Stimulated activated CD4-positive, alpha-beta T cell treated with anti-CD3 and anti-CD28 coated beads, Interleukin-1b, Interleukin-23, amount 100 ng/mL, for 48 hours (primary cell): ENCODE data around the gene IRS2.

ENCODE experiments used
- DNase-seq: peaks from one replicate; pipeline ENCODE4 v3.0.0-alpha.2; 2020

Gene IRS2

DNA sequence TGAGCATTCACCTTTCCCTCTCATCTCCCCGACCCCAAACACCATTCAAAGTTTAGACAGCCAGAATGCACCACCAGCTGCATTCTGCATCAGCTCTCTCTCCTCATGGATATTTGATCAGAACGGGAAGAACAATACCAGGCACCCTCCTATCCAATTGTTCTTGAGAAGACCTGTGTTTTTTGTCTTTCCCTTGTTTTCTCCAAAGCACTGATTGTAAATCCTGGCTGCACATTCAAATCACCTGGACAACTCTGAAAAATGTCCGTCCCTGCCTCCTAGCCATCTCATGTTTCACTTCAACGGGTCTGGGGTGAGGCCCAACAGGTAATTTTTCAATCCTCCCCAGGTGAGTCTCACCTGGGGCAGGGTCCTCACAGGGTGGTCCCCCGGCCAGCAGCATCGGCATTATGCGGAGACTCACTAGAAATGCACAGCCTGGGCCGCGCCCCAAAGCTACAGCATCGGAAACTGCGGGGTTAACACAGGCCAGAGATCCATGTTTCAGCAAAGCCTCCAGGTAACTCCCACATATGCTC lies 5.5 kb downstream of the IRS2 start:
- no peak for DNase-seq

DNA sequence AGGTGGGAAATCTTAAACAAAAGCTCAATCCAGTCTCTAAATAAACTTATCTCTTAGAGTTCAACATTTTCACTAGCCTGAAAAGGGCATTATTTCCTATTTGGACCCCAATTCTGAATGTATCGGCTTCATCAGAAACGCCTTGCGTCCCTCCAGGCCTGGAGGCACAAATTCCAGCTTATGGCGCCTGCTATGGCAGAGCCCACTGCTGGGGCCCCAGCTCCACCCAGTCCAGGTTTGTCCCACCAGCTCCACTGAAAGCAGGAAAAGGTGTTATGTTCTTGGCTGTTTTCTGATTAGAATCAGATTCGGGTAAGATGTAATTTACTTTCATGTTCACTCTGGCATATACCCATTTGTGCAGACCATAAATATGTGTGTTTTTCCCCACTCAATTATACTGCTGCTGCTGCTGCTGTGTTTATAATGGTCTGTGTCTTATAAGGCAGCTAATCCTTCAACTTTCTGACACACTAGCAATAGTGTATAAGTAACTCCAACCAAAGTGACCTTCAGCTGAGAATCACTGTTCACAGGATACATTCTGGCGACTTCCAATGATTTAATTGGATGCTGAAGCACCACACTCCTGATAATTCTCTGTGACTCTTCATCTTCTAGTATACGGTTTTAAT lies 6.4 kb downstream of the IRS2 start:
- DNase-seq, result no peak

DNA sequence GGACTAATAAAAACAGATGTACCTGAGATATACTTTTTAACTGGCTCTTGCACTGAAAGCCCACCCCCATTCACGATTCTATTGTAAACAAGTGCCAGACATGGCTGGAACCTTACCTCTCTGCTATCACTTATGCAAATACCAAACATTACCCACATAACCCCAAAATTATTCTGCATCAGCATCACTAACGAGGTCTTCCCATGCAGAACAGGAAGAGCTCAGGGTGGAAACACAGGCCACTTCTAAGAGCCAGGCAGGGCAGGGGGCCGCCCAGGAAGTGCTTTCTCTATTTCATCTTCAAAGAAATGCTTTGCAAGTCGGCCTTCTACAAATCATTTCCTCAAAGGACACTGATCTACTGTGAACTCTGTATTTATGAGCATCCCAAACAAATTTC lies 7.3 kb downstream of the IRS2 start:
- peak; percentile 34 for DNase-seq

DNA sequence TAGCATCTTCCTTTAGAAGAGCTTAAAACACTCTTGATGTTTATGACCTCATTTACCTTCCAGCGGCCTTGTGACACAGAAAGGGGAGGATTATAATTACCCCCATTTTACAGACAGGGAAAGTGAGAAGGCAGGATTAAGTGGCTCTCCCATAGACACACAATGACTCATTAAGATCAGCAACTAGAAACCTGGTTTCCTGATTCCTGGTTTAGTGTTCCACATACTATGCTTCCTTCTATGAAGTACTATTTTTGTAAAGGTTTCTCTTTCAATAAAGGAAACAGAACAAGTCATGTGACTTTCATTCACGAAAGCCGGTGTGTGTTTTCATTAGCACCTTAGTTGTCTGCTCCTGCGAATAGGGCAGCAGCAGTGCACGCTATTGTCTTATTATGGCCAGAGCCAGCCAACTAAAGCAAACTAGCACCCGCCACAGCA lies 8.3 kb downstream of the IRS2 start:
- no peak for DNase-seq

DNA sequence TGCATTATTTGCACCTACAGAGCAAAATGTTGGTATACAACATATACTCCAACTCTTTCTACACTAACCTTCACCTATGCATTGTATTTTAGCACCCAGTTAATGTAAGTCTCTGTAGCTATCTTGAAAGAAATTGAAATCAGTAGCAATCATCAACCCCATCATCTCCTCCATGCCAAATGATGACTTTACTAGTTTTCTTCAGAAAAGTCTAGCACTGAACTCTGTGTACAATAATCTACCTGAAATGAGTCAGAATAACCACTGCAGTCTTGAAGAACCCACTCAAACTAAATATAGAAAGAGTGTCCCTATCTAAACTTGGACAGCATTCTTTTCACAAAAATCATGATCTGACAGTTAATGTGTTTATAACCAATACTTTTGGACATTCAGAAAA lies 9.8 kb downstream of the IRS2 start:
- no peak for DNase-seq

DNA sequence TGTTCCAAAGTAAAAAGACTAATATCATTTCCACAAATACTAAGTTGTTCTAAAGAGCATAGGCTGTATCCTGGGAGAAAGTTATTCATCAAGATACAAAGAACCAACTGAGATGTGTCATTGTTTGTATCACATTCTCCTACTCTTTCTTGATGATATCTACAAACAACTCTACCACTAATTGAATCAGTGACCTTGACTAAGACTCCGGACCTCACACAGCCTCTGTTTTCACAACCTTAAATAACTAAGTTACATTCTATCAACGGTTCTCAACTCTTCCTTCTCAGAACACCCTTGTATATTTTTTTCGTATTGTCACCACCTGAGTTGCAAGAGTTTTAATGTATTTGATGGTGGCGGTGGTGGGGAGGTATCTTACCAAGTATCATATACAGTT lies 12.6 kb downstream of the IRS2 start:
- no peak for DNase-seq

DNA sequence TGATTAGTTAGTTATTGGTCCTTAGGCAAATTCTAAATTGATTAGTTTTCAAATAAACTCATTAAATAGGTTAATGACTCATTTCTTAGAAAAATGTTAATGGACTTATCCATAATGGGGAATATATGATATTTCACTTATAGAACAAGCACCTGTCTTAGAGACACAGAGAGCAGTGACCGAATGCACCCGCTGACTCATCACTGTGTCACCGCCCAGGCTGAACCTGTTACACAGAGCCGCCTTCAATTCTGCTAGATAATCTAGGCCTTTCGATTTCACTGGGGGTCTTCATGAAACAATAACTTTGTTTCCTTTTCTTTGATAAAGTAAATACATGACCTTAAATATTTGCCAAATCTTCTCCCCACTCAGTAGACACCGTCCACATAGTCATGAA lies 13.1 kb downstream of the IRS2 start:
- peak; percentile 55 for DNase-seq

DNA sequence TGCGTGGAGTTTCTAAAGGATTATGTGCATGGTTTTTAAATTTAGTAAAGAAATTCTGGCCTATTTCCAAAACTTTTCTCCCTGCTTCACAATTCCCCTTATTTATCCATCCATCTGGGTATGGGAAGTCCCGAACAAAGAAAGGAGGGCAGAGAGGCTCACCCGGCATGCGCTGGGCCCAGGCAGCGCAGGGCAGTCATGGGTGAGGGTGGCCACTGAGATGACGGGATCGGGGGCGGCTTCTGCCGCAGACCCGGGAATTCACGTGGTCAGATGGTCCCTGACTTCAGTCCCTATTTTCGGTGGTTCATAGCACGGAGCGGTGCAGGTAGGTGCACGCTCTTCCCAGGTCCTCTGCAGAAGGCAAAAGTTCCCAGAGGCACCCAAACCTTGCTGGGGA lies 14.5 kb downstream of the IRS2 start:
- DNase-seq, result no peak

DNA sequence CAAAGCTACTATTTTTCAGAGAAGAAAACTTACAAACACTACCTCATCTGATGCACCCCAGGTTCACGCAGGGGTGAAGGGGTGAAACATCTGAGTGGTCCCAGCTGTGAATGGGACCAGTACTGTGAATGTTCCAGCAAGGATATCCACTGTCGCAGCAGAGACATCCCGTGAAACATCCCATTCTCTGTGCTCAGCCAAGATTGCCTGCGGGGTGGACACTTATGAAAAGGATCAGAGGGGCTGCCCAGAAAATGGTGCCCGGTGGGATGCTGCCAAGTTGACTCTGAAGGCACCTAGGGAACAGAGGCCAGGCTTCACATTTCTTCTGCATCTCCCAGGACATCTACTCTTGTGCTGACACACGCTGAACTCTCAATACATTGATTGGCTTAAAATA lies 15.9 kb downstream of the IRS2 start:
- no peak for DNase-seq

DNA sequence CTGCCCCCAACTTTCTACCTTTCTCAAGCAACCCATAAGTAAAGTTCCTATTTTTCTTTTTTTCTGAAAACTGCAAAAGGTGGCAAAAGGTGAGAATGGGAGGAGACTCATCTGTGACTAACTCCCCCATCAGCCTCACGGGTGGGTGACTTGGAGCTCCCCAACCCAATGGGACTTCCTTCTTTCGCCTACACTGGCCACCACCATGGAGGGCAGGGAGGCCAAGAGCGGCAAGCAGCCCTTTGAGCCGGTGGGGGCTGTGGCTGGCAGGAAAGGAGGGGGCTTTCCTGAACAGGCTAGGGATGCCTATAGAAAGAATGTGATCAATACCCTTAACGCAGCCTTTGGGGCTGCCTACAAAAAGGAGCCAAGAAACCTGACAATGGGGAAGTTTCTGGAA lies 16.5 kb downstream of the IRS2 start:
- DNase-seq, result no peak

DNA sequence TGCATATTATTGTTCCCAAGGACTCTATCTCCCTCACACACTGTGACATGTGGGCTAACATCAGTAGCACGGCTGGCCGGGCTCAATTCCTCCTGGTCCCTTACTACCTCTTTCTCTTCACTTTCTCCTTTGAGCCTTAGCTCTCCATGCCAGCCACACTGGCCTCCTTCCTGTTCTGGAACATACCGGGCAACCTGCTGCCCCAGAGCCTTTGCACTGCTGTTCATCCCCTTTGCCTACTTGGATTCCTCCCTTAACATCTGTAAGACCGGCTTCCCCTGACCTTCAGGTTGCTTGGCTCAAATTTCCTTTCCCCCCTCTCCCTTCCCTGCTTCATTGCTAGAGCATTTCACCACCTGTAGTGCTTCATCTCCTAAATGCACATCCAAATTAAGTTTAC lies 17.1 kb downstream of the IRS2 start:
- no peak for DNase-seq

DNA sequence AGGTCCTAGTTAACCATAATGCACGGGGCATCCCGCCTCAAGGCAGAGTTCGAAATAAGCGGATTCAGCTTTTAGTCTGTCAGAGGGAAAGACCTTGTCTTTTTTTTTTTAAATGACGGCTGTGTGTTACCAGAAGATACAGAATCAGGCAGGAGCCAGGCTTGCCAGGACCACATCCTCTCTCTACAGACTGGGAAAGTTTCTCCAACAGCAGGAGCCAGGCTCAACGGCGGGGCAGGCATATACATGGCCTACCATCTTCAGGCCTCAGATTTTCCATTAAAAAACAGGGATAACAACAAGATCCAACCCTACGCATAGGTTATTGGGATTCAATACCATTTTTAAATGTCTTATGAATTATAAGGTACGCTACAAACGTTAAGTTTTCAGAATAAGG lies 17.8 kb downstream of the IRS2 start:
- DNase-seq, result no peak

DNA sequence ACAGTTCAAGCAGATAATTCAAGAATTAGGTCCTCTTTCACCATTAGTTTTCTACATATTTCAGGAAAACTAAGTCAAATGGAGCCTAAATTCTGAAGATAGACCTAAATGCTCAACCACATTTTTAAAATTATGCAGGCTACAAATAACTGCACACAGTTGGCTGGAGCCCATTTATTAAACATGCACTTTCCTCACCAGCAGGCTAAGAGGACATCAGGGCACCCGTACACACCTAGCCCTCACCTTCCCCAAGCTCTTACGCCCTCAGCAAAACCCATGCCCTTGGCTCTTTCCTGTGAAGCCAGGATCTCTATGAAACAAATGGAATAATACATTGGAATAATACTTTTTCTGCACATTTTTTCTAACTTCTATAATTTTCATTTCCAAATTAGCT lies 18.2 kb downstream of the IRS2 start:
- DNase-seq, result no peak

DNA sequence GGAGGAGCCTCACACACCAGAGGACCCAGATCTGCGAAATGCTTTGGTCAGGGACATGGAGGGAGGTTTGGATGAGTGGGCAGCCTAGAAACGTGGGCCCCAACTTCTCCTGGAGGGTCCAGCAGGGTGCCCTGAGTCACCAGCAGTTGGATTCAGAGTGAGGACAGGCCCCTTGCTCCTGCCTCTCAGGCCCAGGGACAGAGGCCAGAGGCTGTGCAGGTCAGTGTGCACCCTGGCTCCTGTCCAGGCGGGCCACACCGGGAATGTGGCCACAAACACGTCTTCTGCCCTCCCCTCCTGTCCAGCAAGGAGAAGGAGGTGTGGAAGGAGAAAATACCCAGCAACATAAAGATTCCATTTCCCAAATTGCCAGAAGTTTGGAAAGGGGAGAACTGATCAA lies 19.4 kb downstream of the IRS2 start:
- DNase-seq, result no peak

DNA sequence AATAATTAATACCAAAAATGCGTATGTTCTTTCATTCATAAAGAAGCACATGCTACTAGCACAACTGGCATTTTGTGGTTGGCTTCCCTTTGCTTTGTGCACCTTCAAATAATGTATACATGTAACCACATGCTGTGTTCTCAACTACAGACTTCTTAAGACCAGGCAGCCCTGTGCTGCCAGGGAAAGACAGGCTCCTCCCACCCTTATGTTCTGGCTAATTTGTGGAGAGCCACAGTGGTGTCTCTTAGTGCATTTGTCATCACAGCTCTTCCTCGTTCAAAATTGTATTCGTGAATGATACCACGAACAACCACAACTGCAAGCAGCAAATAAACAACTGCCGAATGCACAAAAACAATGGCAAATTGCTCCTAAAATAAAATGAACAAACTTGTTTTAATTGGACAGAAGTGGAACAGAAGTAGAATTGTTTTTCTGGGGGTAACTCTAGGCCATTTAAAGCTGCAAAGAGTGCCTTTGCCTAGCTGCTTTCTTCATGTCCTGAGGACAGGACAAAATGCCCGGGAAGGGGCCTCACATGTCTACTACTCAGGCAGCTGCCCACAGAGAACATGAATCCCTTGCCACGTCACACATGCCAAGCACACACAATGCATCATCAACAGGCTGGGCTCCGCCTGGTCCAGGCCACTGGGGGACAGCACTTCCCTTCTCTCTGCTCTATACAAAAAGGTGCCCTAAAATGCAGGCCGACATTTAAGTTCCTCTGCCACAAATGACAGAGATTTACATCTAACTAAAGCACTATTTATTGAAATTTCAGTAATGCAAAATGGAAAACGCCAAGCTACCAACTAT lies 21.7 kb downstream of the IRS2 start:
- no peak for DNase-seq

DNA sequence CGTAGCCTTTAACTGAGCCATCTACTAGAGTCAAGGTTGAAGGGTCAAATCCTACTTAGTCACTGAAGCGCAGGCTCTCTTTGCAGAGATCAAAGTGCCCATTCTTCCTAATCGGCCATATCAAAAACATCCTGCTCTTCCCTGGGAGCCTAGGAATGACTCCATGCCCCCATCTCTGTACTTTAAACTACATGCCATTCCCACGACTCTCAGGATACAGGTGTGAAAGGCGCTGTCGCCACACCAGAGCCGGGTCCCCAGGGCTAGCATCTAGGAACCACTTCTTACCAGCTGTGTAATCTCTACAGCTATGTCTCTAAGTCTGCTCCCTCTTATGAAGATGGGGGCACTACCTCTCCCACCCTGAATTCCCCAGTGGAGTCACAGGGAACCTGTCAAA lies 22.3 kb downstream of the IRS2 start:
- DNase-seq, result no peak

DNA sequence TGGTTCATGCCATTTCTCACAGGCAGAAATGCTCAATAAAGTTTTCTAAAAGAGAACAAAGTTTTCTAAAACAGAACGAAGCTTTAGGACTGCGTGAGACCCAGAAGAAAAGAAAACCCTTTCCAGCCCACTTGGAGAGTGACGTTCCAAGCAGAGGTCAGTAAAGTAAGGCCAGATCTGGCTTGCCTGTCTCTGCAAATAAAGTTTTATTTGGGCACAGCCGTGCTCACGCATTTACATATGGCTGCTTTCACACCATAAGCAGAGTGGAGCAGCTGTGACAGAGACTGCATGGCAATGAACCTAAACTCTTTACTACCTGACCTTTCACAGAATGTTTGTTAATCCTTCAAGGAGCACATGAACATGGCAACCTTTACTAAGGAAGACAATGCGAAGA lies 23.6 kb downstream of the IRS2 start:
- no peak for DNase-seq

DNA sequence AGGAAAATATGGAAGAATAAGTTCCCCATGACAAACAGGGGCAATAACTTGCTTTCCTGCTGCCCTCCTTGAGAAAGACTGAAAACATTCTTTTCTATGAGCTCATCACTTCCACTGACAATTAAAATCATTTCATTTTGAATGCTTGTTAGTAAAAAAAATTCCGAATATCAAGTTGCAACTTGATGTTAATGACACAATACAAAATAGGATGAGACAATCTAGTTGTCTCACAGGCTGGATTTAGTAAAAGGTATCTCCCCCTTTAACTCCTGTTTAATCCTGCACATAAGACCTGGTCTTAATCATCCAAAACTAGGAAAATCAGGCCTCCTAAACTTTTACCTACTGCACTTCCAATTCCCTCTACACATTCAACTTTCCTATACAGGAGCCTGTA lies 24.7 kb downstream of the IRS2 start:
- no peak for DNase-seq

DNA sequence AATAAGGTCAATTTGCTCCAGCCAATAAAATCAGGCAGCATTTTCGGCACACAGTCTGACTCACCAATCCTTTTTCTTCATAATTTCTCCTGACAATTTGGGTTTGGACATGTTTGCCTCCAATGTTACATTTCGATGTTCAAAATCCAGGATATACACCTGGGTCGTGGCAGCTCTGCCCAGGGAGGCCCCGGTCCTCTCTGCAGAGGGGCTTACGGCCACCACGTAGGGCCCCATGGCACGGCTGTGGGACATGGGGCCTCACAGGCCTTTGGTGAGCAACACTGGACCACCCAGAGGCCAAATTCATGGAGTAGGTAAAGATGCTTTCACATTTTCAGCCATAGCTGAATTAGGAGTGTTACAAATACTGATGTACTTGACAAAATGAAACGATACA lies 25.4 kb downstream of the IRS2 start:
- no peak for DNase-seq

DNA sequence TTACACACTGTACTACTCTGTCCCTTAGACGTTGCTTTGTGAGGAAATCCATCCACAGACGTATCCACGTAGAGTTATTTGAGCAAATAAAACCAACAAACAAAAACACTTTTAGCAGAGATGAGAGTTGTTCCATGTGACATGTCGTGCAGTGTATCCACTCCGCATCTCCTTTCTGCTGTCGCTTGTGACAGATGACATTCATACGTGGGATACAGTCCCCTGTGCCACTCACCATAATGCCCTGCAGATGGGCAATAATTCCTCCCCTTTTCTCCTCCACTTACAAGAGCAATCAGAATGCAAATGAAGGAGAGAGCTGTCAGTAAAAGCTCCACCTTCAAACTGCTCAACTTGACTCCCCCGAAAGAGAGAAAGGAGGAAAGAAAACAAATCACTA lies 26.0 kb downstream of the IRS2 start:
- no peak for DNase-seq

DNA sequence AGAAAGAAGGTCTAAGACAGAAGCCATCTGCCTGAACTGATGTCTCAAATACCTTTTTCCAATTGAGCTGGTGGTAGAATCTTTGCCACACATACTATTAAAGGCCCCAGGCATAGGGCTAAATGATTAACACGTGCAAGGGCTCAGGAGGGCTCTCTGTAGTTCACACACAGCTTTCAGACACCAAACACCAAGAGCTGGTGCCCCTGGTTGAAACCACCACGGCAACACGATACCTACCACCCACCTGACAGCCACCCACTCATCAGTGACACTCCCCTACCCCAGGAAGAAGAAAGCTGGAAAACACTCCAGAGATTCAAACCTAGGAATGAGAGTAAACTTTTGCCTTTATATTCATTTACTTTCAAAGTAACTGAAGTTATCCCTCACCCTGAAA lies 26.8 kb downstream of the IRS2 start:
- no peak for DNase-seq

DNA sequence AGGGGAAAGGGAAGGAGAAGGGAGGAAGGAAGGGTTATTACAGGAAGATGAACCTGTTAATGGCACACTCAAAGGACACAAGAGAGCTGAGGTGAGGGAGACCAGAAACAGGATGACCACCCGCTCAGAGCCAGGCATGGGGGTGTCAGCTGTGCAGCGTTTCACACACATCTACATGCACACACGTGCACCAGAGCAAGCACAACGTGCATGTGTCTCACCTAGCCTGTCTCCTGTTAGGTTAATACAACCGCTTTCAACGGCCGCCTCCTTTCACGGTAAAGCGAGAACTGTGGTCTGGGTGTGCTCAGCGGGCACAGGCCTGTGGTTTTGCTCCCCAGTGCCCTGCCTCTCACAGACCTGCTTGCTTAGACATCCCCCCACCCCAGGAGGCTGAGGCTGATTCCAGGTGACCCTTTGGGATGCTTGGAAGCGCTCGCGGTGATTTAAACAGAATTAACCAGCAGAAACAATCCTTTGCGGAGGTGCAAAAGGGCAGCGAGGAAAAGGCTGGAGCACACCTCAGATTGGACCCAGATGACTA lies 27.4 kb downstream of the IRS2 start:
- DNase-seq, result no peak

DNA sequence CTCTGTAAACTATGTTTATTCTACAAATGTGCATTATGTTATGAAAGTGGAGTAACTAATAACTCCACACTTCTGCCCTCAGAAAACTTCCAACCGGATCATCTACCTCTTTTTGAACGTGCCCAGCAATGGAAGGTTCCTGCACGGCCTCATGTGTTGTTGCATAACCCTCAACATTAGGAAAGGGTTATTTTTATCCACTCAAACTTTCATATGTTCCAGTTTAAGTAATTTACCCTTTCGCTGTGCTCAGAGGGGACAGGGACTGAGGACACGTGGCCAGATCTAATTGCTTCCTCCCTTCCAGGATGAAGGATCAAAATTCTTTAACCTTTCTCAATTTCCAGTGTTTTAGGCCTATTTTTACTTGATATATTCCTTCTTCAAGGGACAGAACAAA lies 29.6 kb downstream of the IRS2 start:
- no peak for DNase-seq

DNA sequence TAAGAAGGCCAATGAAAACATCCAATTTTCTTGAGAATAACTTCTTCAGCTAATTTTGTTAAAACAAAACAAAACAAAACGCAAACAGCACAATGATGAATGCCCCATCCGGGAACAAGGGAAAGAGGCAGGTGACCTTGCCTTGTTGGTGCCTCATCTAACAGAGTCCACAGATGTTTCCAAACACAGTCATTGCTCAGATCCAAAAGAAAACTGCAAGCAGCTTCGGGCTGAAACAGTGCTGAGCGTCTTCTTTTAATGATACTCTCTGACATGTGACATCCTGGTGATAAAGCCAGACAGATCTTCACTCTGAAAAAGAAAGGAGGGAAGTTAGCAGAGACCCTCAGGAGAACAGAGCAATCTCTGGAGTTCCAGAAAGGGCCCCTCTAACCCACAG lies 30.4 kb downstream of the IRS2 start:
- DNase-seq, result no peak
